ENCODE data around the gene JARID2.

DNA sequence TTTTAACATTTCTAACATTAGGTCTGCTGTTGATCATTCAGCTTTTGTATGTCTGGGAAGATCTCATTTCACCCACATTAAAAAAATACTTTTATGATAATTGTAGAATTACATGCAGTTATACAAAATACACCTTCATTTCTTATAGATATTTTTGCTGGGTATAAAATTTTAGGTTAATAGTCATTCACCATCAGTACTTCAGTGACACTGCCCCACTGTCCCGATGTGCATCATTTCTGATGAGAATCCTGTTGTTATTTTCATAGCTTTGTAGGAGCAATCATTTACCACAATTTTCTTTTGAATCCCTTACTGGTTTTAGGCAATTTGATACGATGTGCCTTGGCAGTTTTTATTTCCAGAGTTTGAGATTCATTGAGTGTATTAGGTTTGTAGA lies 173.6 kb downstream of the JARID2 start:
- TF ChIP-seq, protein P1, sequence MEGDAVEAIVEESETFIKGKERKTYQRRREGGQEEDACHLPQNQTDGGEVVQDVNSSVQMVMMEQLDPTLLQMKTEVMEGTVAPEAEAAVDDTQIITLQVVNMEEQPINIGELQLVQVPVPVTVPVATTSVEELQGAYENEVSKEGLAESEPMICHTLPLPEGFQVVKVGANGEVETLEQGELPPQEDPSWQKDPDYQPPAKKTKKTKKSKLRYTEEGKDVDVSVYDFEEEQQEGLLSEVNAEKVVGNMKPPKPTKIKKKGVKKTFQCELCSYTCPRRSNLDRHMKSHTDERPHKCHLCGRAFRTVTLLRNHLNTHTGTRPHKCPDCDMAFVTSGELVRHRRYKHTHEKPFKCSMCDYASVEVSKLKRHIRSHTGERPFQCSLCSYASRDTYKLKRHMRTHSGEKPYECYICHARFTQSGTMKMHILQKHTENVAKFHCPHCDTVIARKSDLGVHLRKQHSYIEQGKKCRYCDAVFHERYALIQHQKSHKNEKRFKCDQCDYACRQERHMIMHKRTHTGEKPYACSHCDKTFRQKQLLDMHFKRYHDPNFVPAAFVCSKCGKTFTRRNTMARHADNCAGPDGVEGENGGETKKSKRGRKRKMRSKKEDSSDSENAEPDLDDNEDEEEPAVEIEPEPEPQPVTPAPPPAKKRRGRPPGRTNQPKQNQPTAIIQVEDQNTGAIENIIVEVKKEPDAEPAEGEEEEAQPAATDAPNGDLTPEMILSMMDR (IDR thresholded peaks at IDR 0.05; ENCODE audit: low read length), result no peak
- TF ChIP-seq EZH2 (IDR thresholded peaks at IDR 0.05; ENCODE audit: borderline replicate concordance, low read length), result no peak

Data from OCI-LY1 (cell line).